DMS153 treated with DMSO at 0.1 percent for 48 hours (cell line): ENCODE measurements around the gene C9orf50.

Source experiments
- DNase-seq: peaks from one replicate; lab custom pipeline; 2025; ENCODE audit not compliant: unreplicated experiment; lab: John Stamatoyannopoulos, UW

C9orf50 gene

DNA sequence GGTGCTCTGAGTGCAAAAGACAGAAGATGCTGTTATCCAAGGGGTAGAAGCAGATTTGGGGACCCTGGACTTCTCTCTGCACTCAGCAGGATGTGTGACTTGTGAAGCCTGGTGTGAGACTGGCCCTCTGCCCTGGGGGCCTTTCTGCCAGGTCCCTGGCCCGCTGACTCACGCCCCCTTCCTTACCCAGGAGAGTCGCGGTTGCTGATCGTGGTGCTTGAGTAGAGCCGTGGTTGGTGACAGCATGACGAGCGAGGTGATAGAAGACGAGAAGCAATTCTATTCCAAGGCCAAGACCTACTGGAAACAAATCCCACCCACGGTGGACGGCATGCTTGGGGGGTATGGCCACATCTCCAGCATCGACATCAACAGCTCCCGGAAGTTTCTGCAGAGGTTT, 11.6 kb upstream of the C9orf50 start:
- no peak for DNase-seq

DNA sequence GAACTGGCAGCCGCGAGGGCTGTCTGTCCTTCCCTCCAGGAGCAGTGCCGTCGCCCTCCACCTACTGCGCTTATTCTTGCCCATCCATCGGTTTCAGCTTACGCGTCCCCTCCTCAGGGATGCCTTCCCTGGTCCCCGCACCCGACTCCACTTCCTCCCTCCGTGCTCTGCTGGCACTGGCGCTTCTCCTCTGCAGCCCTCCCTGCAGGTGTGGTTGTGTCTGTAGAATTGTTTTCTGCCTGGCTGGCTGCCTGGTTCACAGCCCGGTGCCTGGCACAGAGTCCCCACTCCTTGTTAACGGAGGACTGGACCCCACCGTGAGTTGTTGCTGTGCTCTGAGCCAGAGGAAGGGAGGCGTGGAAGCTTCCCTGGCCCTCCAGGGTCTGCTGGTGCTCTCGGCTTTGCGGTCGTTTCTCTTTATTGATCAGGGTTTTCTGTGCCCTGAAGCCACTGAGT, 10.8 kb upstream of the C9orf50 start:
- DNase-seq: no peak

DNA sequence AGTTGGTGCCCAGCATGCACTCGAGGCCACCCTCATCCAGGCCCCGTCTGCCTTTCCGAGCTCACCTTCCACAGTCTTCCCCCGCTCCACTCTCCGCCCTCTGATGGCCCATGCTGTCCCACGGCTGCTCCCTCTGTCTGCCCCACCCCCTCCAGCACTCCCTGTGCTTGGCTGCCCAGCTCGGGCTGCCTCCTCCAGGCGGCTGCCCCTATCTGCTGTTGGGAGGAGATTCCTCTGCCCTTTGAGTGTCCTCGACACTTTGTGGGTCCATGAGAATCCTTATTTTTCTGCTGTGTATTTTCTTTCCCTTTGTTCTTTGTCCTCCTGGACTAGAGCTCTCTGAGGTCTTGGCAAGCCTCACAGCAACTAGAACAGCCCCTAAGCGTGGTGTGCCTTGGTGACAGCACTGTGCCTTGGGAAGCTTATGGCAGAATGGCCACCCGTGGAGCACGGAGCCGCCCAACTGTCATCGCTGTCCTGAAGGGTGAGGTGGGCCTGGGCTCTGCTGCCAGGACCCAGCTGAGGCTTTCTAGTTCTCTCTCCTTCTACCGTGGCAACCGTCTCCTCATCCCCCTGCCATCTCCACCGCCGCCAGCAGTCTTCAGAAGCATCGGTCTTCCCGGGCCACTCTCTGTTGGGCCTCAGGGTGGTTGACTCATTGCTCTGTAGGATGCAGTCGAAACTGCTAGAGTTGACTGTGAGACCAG, 10.2 kb upstream of the C9orf50 start:
- no peak for DNase-seq

DNA sequence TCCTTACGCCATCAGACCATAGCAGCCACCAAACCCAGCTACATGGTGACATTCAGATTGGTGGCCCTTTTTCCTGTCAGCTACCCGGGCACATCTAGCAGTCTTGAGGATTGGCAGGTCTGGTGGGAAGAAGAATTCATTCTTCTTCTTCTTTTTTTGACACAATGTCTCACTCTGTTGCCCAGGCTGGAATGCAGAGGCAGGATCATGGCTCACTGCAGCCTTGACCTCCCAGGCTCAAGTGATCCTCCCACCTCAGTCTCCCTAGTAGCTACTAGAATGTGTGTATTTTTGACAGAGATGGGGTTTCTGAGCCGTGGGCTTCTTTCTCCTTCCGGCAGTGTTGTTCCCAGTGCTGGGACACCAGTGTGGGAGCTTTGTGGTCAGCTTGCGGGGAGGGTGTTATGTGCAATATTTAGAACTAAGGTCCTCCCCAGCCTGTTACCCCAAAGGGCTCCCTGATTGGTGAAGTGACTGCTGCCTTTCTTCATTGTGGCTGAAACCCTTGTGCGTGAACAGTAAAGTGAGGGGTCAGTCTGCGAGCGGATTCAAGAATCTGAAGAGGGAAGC, 8.4 kb upstream of the C9orf50 start:
- no peak for DNase-seq

DNA sequence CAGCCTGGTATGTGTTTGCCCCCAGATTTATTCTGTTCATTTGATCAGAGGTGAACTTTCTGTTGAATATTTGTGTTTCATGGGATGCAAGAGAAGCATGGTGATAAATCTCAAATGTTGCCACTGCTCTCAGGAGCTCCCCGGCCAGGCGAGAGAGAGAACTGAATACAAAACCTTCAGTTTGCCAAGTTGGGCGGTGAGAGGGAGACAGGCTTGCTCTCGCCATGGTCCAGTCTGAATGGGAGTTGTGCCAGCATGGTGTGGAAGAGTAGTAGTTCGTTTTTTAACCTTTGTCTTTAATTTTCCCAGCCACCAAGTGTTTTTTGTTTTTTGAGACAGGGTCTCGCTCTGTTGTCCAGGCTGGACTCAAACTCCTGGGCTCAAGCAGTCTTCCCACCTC, 7.8 kb upstream of the C9orf50 start:
- DNase-seq: no peak

DNA sequence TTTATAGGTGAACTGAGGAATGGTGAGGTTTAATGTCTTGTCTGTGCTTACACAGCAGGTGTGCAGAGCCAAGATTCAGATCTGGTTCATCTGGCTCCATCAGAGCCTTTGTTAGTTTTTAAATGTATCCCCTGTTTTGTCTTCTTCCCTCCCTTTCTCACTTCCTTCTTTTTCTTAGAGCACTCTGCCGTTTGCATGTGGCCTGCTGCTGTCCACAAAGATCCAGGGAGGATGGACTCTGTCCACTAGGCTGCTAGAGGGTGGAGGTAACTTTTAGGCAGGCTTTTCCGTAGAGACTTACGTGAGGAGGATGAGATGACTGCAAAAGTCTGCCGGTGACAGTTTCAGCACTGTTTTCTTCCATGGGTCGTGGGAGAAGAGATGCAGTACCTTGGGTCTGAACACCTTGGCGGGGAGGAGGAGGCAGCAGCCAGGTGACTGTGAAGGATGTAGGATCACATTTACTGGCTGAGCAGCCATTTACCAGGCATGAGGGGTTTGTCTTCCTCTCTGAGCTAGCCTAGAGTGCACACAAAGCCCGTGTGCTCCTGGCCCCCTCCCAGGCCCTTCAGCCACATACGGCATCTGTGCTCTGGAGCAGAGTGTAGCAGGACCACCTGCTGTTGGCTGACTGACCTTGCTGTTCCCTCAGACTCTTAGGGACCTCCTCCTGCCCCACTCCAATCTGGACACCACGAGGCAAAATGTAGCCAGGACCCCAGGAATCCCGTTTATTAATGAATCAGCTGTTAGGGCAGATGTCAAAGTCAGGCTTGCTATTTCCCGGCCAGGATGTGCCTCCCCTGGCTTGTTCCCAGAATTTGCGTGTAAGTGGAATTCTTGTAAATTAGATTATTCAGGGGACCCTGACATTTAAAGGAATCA, 6.9 kb upstream of the C9orf50 start:
- no peak for DNase-seq

DNA sequence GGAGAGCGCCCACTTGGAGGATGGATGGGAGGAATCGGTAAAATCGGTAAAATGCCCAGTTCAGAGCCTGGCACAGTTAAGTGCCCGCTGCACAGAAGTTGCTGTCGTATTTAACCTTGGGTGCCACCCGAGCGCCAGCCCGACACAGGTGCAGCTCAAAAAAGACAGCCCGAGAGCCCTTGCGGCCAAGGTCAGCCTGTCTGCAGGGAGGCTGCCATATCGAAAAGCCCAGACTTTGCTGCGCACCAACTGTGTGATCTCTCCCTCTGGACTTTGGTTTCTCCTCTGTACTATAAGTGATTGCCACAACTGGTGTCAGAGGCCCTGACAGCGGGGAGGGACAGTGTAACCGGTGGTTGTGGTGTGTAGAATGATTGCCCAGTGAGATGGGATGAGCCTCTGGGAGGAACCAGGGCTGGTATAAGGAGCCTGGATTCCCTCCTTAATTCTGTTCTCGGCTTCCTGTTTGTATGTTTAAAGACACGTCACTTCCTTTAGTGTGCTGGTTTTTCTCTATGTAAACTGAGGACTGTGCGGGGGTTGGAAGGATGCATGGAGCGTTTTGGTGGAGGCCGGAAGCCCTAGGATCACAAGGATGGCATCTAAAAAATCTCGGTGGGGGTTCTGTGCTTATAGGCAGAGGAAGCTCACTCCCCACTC, 5.9 kb upstream of the C9orf50 start:
- no peak for DNase-seq

DNA sequence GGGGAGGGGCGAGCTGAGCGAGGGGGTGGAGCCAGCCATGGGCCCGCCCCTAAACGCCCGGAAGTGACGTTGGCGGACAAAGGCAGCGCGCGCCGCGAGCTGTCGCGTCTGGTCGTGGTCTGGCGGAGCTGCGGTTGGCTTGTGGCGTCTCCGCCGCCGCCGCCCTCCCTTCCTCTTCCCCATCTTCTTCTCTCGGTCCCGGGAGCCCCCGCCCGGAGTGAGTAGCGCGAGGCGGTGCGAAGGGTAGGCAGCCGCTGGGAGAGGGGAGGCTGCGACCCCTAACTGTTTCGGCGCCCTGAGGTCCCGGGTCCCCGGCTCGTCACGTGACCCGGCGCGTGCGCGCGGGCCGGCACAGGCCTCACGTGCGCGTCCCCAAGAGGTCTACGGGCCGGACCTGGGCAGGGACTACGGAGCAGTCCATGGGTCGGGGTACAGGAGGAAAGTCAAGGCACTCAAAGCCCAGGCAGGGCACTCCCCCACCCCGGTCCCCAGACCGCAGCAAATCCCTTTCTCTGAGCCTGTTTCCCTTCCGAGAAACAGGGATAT, 5.3 kb upstream of the C9orf50 start, which contains the start of gene NTMT1:
TSS of gene NTMT1 (plus strand) at position 85 of the 546 bp plus-strand sequence. CDS start 6,541 bp downstream, outside the sequence.
- DNase-seq: peak; percentile 51

DNA sequence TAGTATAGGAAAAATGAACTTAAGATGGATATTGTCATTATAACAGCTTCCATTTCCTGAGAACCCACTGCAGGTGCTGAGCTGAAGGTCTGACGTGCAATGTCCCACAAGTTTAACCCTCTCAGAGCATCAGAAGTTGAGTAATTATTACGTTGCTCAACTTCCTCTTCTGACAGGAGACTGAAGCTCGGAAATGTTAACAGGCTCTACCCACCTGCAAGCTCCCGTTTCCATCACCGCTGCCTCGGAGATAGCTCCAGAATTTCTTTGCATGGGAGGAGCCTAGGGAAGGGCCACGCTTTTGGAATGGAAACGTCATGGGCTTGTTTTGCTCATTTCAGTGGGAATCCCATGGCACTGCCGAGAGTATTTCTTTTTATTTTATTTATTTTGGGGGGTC, 4.0 kb upstream of the C9orf50 start:
- peak; percentile 50 for DNase-seq

DNA sequence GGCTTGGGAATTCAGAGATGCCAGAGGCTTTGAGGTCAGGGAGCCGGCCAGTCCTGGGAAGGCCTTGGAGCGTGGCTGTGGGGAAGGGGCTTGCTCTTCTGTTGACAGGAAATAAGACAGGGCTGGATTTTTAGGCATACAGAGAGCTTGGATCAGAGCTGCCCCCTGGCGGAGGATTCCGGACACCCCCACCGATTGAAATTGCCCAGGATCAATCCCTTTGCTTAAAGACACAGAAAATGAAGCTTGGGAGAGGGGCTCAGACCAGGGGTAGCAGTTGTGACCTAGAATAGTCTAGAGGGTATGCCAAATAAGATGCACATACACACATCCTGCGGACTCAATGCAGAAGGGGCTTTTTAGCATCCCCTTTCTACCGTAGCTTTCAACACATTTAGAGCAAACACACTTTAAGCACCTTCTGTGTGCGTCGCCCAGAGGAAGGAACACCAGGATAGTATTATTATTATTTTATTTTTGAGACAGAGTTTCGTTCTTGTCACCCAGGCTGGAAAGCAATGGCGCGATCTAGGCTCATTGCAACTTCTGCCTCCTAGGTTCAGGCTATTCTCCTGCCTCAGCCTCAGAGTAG, 3.4 kb upstream of the C9orf50 start:
- DNase-seq: peak; percentile 42

DNA sequence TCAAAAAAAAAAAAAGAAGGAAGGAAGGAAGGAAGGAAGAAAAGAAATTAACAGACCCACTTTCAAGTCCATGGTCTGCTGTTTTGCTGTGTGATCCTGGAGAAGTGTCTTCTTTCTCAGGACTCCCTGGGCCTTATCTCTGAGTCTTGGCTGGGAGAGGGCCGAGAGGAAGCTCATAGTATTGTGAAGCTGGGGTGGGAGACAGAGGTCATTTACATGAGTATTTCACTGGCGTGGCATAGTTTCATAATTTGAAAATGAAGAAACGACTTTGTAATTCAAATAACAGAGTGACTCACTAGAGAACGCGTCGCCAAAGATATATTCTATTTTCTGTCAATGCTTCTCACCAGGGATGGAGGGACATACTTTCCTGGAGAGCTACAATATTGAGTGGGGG, 2.4 kb upstream of the C9orf50 start:
- DNase-seq: no peak

DNA sequence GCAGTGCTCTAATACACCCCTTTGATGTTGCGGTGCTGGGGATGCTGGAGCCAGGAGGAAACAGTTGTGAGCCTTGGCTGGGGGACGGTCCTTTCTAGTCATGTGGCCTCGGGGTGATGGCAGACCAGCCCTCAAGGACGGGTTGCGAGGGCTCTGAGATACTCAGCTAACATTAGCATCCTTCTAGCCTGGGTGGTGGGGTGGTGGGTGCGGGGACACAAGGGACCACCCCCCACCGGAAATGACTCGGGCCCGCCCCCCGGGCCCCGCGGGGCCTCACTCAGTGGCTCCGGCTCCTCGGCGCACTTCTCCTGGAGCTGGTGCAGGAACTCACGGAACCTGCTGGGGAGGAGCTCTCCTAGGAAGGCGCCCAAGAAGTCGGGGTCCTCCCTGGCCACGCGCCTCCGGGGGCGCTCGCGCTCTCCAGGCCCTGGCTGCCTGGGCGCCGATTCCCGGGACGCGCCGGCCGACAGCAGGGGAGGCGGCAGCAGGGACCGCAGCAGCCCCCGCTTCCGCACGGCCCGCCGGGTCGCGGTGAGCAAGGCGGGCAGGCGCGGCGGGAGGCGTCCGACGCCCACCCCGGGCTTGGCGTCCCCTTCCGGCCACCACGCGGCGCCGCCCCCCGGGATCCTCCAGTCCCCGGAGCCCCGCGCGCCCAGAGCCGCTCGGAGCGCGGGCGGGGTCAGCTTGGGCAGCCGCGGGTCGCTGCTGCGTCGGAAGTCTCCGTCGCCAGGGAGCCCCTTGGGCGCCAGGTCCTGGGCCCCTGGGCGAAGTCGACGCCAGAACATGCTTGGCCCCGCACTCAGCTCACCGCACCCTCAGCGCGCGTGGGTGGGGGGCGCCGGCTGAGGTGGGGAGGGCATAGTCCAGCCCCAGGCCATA, 873 bp downstream of the C9orf50 start:
- DNase-seq: no peak

DNA sequence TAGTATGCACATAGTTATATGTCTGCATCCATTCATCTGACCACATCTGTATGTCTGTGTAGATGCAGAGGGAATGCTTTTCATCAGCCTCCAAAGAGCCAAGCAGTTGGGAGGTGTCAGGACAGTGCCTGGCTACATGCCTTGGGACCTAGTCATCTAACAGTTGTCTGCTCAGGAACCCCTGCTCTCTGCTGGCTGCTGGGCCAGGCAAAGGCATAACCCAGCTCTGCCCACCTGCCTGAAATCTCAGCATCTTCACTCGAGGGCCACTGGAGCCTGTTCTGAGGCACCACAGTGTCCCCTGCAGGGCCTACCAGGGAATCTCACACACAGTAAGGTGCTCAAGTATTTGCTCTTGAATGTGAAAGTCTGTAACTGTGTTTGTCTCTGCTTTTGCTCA, 3.7 kb downstream of the C9orf50 start:
- DNase-seq: no peak

DNA sequence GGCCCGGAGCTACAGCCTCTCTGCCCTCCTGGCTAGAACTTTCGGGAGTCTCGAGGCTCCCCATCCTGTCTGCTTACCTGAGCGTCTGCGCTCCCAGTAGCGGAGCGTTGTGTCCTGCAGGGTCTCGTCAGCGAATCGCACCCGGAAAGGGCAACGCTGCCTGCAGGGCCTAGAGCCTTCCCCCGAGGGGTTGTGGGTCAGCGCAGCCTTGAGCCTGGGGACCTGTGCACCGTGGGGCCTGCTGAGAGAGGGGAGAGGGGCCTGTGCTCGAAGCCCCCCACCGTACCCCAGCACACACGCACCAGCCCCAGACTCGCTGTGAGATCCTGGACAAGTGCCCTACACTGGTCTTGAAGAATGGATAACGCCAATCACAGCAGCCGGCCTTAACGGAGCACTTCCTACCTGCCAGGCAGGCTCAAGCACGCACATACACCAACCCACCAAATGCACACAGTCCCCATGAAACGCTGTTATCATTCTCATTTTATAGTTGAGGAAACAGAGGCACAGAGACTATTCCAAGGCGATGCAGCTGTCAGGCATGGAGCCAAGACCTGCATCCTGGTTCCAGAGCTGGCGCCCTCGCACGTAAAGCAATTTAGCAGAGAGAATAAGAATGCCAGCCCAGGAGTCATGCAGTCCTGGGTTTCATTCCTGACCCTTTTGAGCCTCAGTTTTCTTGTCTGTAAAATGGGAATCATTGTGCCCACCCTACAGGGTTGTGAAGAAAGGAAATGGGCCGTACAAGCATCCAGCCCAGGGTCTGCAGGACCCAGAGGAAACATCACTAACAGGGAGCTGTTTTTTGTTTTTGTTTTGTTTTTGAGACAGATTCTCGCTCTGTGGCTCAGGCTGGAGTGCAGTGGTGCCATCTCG, 5.3 kb downstream of the C9orf50 start:
- DNase-seq: no peak

DNA sequence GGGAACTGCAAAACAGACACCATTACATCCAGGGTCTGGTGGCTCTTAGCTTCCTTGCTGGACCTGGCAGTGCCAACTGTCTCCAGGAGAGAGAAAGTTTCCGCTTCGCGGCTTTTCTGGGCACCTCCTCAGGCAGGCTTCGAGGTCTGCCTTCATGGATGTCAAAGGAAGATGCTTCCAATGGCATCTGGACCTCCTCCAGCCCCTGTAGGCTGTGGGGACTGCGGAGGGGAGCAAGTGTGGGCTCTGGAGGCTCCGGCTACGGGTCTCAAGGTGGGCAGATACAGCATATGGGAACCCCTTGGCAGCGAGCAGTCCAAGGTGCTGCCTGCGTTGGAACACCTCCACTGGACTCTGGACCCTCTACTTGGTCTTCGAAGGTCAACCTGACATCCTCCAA, 6.0 kb downstream of the C9orf50 start:
- DNase-seq: no peak

DNA sequence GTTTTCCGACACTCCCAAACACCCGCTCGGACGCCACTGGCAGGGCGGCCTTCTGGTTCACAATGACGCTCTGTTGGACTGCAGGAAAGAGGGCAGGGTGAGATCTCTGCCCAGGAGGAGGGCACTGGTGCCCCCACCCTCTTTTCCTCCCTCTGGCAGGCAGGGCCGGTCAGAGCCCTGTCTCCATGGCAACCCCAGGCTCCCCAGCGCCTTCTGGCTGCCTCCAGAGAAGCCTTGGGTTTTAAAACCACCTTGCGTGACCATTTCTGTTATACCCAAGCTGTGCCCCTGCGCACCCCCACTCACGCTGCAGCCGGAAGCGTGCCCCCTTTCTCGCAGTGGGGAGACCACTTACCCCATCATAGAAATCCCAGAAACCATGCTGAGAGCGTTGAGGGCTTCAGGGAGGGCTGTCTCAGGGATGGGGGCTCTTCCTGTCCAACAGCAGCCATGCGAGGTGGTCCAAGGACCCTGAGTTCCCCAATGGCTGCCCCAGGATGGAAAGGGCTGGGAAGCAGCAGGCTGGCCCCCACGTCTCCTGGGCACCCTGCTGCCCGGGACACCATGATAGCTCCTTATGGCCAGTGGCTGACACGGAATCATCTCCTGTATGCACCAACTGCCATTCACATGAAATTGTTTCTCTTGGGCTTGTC, 7.3 kb downstream of the C9orf50 start:
- no peak for DNase-seq

DNA sequence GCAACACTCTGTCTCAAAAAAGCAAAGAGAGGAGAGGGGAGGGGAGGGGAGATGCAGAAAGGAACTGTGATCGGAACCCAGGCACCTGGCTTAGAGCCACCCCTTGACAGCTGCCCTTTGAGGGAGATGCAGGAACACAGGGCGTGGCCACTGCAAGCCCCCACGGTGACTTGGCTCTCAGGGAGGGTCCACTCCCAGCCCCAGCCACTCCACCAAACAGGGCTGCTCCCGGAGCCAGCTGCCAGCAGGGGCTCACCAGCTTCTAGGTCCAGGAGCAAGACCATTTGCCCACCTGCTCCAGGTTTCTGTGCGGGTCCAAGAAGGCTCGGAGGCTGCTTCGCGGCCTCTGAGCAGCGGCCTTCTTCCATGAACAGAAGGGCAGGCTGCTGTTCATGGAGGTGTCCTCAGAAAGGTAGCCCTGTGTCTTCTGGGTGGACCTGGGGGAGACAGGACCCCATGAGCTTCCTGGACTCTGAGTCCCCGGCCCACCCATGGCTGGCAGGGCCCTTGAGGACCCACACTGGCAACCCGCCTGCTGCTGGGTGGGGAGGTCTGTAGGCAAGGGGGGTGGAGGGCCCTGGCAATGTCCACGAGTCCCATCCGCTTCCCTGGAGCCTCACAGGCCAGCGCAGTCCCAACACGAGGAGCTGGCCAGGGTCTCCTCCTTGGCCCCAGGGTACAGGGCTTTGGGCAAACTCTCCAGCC, 7.9 kb downstream of the C9orf50 start:
- DNase-seq: no peak

DNA sequence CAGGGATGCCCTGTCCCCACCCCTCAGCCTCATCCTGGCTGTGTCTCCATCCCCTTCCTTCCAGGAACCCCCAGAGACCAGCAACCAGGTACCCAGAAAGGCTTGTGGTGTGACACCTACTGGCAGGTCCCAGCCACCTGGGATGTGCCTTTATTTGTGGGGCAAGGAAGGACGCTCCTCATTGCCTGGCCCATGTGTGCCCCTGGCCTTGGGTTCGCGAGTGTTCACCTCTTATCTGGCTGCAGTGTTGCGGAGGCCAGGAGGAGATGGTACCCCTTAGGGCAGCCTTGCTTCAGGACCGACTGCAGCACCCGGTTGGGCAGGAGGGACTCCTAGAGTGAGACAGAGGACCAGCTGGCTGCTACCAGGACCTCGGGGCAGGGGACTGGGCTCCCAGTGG, 8.8 kb downstream of the C9orf50 start:
- no peak for DNase-seq
